Activated T-cell treated with anti-CD3 and anti-CD28 coated beads for 4 hours (primary cell): Measurements from ENCODE around the gene SPATC1L.
"Not testable (repeated sequence)": the region's sequence is repeated elsewhere in the genome, so short reads cannot be mapped to it uniquely, and the experiment has no call there.

Experiments used
- DNase-seq: peaks from one replicate; pipeline ENCODE4 v3.0.0-alpha.2; 2020

Gene SPATC1L

DNA sequence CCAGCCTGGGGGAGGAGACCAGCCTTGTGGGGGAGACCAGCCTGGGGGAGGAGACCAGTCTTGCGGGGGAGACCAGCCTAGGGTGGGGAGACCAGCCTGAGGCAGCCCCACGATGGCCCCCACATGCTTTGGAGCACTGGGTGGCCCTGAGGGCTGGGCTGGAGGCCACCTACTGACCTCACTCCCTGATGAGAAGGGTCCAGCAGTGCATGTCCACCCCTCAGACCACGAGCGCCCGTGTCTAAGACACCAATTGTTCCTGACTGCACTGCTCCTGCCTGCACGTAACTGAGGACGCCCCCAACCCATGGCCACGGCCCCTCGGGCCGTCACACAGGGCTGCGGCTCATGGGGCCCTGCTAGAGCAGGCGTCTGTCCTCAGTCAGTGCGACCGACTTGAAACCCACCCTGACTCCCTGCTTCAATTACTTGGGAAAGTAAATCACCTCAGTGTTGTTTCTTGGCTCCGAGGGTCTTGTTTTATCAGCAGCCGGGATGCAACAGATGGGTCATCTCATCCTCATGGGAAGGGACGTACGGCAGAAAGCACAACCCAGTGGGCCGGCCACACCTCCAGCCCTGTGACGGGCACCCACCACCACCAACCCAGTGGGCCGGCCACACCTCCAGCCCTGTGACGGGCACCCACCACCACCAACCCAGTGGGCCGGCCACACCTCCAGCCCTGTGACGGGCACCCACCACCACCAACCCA lies at the start of gene SPATC1L:
SPATC1L (minus strand) TSS at position 550 of the 715 bp plus-strand sequence. CDS start 1,643 bp downstream, outside the sequence.
- DNase-seq, result peak; percentile 26

DNA sequence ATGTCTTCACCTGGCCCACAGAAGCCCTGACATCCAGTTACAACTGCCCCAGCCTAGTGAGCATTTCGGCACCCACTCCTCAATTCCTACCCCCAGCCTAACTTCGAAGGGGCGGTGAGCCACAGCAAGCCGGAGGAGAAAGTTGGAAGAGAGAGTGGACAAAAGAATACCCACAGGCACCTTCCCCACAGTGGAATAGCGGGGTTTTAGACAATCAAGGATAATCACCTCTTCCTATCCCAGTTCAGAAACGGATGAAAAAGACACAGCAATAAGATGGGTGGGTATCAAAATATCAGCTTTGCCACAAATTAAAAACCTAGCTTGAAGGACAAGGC lies 45.6 kb upstream of the SPATC1L start:
- DNase-seq, result no peak

DNA sequence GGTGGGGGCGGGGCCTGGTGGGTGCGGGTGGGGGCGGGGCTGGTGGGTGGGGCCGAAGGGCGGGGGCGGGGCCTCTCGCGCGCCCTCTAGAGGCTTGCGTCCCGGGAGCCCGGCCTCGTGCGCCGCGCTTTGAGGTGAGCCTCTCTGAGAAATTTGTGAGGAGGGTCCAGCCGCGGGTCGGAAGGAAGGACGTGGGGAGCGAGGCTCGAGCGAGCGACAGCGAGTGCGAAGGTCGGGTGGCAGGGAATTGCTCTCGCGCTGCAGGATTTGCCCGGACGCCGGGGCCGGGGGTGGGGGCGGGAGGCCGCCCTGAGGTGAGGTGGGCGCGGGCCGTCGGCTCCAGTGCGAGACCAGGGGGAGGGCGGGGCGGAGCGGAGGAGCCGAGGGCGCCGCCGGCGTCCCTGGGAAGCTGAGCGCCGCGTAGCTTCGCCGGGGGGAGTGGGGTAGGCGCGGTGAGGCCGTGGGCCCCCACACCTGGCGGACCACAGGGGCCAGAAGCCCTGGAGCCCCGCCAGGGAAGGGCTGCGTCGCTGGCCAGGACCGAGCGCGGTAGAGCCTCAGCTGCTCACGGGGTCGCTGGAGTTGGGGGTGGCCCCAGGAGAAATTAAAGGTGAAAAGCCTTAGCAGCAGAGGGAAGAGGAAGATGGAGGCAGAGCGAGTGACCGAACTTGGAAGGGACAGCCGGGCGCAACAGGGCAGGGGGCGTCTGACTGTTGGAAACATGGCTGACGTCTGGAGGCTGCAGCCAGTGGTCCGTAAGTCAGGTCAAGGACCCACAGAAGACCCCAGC lies 45.1 kb upstream of the SPATC1L start:
- no peak for DNase-seq

DNA sequence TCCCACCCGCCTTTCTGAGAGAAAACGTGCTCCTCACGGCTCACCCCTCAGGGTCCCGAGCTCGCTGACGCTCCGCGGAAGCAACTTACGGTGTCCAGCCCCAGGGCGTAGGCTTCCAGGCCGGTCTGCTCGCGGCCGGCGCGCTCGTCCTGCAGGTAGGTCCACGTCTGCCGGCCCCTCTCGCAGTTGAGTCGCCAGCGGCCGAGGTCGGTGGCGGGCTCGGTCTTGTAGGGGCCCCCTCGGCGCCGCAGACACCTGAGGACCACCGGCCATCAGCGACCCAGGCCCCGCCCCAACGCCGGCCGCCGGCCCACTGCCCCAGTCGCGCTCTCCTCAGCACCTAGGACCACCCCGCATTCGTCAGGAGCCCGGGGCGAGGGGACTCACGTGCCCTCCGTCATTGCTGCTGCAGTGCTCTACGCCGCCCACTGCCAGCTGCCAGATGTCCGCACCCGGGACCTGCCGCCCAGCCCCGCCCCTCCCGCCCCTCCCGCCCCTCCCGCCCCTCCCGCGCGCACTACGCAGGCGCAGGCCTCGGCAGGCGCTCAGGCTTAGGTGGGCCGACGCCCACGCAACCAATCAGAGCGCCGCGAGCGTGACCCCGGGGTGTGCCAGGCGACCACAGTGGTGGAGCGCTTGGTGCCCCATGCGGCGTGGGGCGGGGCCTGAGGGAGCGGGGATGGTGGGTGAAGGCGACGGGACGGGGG lies 44.2 kb upstream of the SPATC1L start, which contains the start of gene LSS:
LSS (minus strand) TSS at position 430 of the 707 bp plus-strand sequence; CDS start at position 401, 29 bp downstream.
- DNase-seq, result peak; percentile 96

DNA sequence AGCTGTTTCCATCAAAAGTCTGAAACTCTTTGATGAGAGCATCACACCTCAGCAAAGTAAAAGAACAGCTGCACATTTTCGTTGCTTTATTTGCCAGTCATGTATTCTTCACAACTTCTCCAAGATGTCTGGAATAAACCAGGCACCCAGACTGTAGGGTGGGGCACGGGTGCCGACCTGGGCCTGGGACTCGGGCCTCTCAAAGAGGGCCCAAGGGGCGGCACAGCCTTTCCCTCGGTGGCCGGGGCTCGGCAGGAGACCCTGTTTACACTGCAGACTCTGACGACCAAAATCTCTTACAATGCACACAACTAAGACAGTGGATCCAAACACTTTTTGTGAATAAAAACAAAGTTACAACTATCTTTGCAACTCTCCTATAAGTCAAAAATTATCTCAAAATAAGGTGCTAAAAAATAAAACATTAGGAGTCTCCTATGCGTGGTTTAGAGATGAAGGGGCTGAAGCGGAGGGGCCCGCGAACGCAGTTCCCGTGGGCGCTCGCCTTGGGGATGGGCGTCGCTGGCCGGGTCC lies 43.6 kb upstream of the SPATC1L start:
- no peak for DNase-seq

DNA sequence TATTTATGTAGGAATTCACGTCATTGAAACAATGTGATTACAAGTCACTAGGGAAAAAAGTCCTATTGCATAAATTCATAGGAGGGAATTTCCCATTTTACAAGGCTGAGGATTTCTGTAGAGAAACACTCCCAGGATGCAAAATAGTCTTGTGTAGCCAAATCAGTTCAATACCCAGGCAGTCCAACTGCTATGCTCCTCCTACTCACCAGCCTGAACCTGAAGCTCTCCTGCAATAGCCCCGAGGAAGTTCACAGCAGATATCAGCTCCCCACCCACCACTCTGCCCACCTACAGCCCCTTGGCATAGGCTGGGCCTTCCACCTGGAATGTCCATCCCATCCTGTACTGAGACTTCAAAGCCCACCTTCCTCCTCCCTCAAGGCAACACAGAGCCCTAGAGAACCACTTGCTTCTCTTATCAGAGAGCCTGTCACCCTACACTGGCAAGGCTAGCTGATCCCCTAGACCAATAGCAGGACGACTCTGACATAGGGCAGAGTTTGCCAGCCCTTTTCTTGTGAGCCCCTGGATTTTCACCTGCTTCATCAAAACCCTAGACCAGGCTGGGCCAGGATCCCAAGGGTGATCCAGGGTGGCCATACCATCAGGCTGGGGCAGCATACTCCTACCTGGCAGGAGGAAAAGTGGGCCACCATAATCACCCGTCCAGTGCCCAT lies 42.8 kb upstream of the SPATC1L start:
- no peak for DNase-seq

DNA sequence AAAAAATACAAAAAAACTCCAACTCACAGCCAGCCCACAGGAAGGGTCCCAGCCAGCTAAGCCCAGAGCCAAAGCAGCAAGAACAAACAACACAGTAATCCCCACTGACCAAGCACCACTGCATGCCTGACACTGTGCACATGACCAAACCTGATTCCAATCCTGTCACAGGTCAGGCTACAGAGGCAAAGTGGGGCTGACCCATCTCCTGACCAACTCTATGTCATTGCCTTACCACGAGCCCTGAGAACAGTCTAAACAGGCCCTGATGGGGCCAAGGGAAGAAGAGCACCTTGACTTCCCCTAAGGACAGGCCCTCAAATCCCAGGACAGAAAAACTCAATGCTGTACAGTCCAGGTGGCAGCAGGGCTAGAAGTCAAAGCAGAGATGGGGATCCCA lies 41.9 kb upstream of the SPATC1L start:
- DNase-seq, result no peak

DNA sequence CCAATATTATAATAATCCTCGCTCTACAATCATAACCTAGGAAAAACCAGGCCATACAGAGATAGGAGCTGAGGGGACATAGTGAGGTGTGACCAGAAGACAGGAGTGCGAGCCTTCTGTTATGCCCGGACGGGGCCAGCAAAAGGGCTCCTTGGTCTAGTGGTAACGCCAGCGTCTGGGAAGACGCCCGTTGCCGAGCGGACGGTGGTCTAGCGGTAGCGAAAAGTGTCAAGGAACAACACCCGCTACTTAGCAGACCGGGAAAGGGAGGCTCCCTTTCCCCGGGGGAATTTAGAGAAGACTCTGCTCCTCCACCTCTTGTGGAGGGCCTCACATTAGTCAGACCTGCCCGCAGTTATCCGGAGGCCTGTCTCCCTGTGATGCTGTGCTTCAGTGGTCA lies 39.4 kb upstream of the SPATC1L start:
- not testable (repeated sequence) for DNase-seq

DNA sequence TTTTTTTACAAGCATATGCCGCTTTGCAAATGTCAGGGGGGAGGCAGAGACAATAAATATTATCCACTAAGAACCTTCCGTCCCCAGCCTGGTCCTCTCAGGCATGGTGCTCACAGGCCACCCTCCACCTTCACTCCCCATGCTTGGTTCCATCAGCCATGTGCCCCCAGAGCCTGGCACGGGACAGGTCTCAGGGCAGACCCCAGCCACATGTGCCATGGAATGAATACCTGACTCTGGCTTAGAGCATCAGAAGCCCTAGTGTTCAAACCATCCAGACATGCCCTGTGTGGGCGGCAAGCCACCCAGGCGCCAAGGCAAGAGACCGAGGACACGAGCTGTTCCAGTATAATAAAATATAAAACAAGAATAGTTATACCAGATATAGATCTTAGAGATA lies 39.0 kb upstream of the SPATC1L start:
- DNase-seq, result no peak

DNA sequence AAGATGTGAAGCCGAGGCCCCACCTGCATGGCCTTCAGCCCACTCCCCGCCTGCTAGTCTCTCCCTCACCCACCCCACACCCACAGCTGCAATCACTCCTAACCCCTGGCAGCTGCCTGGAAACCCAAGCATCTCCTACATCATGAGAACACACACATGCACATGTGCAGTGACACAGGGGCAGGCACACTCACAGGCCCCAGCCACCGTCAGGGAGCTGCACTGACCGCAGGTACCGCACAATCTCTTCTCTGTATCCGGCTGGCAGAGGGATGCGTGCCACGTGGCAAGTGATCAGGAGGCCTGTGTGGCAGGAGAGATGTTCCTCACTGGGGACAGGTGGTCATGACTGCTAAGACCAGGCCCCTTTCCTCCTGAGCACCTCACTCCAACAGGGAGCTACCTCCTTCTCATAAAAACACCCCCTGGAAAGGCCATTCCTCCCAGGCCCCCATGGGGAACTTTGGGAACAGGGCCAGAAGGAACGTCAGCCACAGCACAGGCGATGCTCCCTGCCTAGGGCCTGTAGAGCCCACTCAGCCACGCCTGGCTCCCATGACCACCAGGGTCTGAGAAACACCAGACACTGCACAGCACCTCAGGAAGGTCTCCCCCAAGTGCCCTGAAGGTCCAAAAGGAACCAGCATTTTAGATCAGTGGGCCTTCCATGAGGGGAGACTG lies 38.3 kb upstream of the SPATC1L start:
- no peak for DNase-seq

DNA sequence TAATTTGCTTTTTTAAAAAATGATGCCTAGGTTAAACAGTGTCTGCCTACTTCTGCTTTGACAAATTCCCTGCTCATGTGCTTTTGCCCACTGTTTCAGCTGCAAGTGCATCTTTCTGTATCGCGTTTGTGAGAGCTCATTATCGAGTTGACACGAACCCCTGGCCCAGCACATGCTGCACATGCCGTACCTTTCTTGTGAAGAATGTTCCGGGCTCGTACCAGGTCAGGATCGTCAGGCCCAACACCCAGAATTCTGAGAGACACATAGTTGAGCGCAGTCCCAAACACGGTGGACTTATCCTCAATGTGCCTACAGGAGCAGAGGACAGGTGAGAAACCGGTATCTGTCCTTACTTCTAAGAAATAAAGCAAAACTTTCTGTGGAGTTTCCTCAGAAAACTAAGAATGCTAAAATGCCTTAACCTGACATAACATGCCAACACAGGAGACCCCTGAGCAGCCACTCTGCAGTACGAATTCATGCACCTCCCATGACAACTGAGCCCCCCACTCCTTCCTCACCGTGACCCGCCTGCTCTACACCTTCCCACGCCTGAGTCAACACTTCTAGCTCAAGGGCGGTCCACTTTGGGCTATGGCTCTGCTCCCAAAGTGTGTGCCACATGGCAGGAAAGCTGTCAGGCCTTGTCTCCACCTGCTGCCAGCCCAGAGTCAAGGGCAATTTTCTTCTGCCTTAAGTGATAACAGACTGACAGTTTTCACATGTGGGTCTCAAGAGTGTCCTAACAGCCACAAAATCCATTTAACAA lies 37.6 kb upstream of the SPATC1L start:
- no peak for DNase-seq

DNA sequence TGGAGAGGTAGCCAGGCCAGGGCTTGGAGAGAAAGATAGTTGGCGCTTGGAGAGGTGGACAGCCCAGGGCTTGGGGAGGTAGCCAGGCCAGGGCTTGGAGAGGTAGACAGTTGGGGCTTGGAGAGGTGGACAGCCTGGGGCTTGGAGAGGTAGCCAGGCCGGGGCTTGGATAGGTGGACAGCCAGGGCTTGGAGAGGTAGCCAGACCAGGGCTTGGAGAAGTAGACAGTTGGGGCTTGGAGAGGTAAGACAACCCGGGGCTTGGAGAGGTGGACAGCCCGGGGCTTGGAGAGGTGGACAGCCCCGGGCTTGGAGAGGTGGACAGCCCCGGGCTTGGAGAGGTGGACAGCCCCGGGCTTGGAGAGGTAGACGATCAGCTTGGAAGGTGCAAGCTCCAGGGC lies 36.6 kb upstream of the SPATC1L start:
- DNase-seq, result no peak

DNA sequence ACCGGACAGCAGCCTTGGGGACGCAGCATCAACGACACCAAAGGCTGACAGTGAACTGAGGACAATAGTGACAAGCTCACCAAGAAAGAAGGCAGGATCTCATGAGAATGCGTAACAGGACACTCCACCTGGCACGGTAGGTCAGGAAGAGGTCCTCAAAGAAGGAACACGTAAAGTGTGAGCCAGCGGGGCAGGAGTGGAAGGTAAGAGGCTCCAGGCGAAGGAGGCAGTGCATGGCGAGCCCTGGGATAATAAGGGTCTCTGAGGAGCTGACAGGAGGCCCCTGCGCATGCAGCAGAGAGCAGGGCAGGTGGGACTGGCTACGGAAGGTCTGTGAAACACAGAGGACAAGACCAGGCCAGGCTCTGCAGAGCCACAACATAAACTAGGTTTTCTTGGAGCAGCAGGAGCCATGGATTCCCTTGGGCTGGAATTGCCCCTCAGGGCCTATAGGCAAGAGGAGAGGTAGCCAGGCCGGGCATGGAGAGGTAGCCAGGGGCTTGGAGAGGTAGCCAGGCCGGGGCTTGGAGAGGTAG lies 36.1 kb upstream of the SPATC1L start:
- no peak for DNase-seq

DNA sequence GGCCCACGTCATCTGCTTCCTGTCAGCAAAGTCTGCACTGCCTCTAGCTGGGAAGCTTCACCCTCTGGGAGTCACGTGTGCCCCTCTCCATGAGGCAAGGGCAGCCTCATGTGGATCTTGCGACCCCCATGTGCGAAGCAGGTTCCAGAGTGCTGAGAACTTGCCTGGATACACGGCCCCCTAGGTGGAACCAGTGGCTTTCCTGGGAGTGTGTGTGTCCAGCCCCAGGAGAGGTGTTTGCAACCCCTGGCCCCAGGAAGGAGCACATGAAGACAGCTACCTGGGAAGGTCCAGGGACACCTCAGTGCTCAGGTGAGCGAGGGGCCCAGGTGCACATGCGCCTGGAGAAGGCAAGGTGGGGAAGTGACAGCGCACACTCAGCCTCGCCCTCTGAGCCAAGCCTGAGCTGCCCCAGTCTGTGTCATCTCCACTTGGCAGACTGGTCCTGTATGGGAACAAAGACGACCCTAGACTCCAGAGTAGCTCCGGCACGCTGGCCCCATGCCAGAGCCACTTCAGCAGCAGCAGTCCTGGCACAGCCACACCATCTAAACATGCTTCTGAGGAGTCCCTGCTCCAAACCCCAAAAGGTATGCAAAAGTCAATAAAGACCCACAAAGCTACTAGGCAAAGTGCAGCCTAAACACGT lies 35.5 kb upstream of the SPATC1L start:
- DNase-seq, result no peak

DNA sequence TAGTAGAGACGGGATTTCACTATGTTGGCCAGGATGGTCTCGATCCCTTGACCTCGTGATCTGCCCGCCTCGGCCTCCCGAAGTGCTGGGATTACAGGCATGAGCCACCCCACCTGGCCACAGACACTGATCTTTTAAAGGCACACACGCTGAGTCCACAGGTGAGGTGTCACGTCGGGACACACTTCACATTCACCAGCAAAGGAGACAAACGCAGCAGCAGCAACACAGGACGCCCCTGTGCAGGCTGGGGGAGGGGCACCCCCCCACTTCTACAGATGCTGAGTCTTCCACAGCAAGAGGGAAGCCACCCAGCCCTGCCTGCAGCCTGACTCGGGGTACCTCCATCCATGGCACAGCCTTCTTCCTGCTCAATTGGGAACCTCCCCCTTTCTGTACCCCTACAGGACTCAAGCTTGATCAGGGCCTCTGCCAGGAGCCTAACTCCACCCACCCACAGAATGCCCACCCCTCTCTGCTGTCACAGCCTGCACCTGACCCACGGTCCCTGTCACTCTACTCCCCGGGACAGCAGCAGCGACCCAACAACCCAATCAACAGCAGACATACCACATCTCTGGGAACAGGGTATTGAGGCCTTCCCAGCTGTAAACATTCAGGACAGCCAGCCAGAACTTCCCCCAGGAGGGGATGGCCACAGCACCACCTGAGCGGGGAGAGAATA lies 34.8 kb upstream of the SPATC1L start:
- DNase-seq, result no peak

DNA sequence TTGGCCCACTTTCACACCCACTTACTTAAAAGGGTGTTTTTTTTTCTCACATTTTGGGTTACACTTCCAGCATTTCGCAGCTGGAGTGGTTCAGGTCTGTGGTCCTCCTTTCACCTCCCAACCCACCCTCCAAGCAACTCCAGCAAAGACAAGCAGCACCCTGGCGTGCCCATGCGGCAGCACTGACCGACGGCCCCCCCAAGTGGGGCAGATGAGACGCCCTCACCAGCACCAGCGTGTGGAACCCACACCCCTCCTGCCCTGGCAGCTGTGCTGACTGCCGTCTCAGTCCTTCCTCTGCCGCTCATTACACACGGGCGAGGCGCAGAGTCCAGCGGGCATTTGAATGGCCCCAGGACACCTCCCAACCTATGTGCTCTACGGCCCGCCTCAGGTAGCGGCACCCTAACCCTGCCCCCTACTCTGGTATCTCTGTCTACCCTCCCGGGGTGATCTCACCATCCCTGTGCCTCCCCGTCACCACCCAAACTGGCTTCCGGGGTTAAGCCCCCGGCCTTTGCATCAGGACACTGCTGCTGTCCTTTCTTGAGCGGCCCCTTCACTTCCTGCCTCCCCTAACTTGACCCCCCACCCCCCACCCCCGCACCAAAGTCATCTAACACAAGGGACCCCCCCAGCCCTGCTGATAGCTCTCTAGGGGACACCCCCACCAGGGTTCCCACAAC lies 33.4 kb upstream of the SPATC1L start:
- DNase-seq, result no peak

DNA sequence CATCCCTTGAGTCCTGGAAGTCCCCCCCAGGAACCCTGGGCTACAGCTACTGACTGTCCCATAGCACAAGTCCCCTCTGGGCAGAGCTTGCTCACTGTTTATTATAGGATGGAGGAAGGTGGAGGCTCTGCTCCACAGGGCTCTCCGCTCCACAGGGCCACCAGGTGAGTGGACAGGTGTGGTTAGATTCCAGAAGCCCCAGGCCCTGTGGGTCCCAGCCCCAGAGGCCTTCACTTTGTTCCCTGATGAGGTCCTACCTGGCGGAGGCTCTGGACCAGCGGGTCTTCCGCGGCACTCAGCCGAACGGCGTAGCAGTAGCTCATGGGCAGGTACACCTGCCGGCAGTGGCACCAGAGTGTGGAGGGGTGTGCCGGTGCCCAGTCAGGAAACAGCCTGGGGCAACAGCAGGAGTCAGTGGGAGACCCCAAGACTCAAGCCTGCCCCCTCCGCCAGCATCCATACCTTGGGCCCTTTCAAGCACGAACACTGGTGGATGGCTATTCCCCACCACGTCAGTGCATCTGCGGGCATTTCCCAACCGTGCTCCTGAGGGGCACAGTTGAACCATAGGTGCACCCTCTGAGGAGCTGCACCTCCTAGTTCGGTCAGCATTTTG lies 32.0 kb upstream of the SPATC1L start:
- no peak for DNase-seq

DNA sequence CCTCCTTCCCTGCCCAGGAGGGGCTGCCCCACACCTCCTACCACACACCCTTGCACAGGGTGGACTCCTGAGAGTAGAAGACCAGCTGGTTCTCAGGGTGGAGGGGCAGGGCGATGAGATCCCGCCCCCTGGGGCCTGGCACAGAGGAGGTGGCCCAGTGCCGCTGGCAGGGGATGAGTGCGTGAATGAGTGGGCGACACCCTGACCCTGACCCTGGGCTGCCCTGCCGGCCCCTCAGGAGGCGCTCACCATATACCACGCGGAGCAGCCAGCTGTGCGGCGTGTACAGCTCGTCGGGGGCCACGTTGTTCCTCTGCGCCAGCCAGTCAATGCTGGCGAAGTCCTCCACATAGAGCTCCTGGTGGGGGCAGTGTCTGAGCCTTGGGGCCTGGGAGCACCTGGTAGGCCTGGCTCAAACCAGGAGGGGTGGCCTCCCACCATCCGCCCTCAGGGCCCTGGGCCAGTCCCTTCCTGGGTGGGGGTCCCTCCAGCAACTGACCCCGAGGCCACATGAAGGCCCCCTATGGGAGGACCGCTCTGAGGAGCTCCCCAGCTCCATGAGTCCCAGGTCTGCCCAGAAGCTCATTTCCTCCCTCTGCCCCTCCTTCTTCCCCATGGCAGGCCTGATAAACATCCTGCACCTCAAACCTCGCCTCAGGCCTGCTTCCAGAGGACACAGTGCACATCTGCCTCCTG lies 31.3 kb upstream of the SPATC1L start:
- no peak for DNase-seq
